GM21723 (cell line): ENCODE data around the gene SPAG7.
A peak's percentile ranks its signal among the peaks of the same experiment; 100 is the strongest.

Experiments
- ATAC-seq: cut with Tn5 transposase; IDR thresholded peaks from one replicate; pipeline ENCODE4 v1.9.1; 2021; ENCODE audit warnings: mild to moderate bottlenecking, moderate library complexity; ENCODE audit not compliant: unreplicated experiment

The SPAG7 gene

DNA sequence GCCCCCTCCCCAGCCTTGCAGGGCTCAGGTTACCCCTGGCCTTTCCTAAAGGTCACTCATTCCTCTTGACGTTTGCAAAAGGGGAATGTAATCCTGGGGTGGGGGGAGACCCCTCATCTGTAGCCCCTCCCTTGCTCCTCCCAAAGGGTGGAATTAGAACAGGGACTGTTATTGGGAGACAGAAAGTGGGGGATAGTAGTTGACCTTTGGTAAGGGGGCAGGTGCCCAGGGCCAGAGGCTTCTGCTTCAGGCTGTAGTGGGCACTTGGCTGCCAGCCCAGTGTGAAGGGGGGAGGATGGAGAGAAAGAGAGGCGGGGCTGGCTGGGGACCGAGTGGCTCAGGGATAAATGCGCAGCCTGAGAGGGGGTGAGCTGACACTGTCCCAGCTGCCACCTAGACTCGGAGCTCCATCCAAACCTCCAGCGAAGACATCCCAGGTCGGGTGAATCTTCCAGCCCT, 16.8 kb downstream of the SPAG7 start, which contains the start of gene ENO3:
Gene ENO3 (plus strand): TSS at position 374 of the 459 bp plus-strand sequence. CDS start 711 bp downstream, outside the sequence.
- no peak for ATAC-seq

GRCh38 chr17:4950075-4950745, 17.4 kb downstream of the SPAG7 start:
- ATAC-seq = peak; percentile 12

GRCh38 chr17:4949321-4950074, 18.1 kb downstream of the SPAG7 start:
- peak; percentile 26 for ATAC-seq

DNA sequence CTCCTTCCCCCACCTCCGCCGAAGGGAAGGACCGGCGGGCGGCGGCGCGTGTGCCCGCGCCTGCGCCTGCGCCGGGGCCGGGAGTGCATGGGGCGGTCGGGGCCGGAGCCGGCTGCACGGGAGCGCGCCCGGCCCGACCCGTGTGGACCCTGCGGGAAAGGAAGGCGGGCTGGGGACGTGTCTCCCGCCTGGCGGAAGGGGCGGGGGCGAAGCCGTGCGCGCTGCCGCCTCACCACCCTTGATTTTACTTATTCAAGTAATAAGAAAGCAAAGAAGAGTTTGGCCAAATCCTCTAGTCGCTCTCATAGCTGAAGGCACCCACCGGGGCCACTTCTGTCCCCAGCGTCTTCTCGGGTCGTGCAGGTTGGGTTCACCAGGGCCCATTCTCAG, 18.7 kb downstream of the SPAG7 start:
- ATAC-seq = peak; percentile 29

GRCh38 chr17:4948166-4948930, 19.3 kb downstream of the SPAG7 start, which contains the start of gene PFN1:
PFN1 (minus strand) TSS chr17:4948530; CDS start chr17:4948394, 136 bp downstream.
- peak; percentile 15 for ATAC-seq

DNA sequence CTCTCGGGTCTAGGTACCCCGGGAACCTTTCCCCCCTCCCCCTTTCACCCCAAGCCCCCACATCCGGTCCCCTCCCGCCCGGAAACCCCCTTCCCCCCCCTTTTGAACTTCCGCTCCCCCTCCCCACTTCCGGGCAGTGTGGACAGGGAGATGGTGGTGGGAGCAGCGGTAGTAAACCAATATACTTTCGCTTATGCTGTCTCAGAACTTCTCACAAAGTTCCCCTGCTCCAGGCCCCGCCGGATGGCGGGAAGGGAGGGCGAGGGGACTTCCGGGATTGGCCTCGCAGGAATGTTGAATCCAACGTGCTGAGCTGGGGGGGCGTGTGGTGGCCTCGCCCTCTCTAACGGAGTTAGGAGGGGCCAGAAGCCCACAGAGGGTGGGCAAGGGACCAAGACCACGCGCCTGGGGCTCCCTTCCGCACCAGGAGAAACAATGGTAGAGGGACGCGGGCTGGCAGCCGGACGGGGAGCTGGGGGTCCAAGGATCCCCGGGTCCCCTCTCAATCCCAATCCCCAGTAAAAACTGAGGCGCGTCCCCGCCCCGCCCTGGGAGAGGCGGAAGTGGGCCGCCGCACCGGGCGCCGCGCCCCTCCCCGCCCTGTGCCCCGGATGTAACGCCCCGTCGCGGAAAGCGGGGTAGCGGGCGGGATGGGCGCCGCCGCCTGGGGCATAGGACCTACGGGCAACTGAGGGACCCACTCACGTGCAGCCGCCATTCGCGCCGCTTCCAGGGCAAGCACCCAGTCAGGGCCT, 20.0 kb downstream of the SPAG7 start:
- no peak for ATAC-seq

- no peak for ATAC-seq
Measured at GRCh38 chr17:4947010-4947410, 20.6 kb downstream of the SPAG7 start.

DNA sequence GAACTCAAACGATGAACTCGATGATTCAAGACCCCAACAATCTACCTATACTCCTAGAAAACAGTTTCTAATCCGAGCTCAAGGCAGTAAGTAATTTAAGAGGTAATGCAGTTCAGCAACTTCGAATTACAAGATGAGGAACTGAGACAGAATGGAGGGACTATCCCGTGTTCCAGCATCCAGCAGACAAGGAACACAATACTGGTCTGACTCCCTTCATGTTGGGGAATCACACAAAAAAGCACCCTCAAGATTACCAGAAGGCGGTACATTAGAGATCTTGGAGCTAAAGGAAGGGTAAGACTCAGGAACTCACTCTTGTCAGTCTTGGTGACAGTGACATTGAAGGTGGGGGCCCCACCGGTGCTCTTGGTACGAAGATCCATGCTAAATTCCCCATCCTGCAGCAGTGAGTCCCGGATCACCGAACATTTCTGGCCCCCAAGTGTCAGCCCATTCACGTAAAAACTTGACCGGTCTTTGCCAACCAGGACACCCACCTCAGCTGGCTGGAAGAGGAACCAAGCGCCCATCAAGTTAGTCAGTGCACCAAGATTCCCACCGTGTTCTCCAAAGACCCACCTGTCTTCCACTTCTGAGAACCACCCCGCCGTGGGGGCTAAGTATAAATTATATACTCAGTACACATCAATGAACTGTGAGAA, 21.2 kb downstream of the SPAG7 start:
- ATAC-seq = no peak

DNA sequence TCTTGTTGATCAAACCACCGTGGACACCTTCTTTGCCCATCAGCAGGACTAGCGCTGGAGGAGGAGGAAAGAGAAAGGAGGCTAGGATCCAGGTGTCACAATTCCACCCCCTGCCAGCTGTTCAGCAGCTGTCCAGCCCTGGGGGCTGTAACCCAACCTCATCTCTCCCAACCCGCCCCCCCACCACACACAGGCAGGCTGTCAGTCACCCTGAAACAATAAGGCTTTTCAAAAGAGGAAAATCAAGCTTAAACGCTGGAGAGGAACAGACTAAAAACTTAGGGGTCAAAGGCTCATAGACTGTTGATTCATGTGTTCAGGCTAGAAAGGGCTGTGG, 21.7 kb downstream of the SPAG7 start:
- ATAC-seq = no peak

GRCh38 chr17:4945176-4945943, 22.3 kb downstream of the SPAG7 start:
- ATAC-seq = peak; percentile 28

DNA sequence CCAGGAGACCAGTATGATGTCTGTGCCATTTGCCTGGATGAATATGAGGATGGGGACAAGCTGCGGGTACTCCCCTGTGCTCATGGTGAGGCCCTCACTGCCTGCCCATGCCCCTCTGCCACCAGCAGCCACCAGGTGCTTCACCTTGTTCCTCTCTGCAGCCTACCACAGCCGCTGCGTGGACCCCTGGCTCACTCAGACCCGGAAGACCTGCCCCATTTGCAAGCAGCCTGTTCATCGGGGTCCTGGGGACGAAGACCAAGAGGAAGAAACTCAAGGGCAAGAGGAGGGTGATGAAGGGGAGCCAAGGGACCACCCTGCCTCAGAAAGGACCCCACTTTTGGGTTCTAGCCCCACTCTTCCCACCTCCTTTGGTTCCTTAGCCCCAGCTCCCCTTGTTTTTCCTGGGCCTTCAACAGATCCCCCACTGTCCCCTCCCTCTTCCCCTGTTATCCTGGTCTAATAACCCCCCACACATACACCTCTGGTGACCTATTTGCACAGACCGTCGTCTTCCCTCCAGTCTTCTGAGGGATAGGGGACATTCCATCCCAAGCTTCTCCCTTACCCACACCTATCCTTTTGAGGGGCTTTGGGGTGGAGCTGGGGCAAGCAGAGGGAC, 23.0 kb downstream of the SPAG7 start:
- no peak for ATAC-seq

DNA sequence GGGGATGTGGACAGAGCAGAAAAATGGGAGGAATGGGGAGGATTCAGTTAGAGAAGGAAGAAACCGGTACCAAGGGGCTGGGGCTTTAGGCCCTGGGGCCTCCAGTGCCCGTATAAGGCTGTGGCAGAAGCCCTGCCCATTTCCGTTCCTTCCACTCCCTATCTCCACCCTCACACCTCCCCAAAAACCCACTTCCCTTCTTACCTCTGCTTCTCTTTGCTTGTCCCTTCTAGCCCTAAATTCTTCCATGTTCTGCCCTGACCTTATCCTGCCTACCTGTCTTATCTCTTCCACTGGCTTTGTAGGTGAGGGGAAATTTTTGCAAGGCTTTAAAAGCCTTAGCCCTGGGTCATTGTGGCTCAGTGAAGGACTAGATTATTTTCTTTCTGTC, 23.5 kb downstream of the SPAG7 start:
- no peak for ATAC-seq

DNA sequence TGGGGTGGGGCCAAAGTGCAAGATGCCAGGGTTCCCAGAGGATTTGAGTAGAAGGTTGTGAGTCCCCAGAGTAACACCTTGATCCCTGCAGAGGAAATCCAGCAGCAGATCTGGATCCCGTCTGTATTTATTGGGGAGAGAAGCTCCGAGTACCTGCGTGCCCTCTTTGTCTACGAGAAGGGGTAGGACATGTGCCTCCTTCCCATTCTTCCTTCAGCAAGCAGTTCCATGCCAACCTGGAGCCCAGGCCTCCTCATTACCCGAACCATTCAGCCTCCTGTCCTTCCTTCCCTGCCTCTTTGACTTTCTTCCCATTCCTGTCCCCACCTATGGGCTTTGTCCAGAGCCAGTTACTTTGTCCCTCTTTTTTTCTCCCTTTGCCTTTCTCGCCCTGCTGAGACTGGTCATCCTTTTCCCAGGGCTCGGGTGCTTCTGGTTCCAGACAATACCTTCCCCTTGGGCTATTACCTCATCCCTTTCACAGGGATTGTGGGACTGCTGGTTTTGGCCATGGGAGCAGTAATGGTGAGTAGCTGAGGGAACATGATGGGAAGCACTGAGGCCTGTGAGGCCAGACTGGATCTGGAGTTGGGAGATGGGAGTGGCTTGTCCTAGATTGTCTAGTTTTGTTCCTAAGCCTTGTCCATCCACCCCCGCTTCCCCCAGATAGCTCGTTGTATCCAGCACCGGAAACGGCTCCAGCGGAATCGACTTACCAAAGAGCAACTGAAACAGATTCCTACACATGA, 24.7 kb downstream of the SPAG7 start:
- ATAC-seq = no peak

- no peak for ATAC-seq
Measured at GRCh38 chr17:4941319-4941610, 26.4 kb downstream of the SPAG7 start.

- ATAC-seq = peak; percentile 5
Measured at GRCh38 chr17:4940555-4941318, 26.9 kb downstream of the SPAG7 start.

DNA sequence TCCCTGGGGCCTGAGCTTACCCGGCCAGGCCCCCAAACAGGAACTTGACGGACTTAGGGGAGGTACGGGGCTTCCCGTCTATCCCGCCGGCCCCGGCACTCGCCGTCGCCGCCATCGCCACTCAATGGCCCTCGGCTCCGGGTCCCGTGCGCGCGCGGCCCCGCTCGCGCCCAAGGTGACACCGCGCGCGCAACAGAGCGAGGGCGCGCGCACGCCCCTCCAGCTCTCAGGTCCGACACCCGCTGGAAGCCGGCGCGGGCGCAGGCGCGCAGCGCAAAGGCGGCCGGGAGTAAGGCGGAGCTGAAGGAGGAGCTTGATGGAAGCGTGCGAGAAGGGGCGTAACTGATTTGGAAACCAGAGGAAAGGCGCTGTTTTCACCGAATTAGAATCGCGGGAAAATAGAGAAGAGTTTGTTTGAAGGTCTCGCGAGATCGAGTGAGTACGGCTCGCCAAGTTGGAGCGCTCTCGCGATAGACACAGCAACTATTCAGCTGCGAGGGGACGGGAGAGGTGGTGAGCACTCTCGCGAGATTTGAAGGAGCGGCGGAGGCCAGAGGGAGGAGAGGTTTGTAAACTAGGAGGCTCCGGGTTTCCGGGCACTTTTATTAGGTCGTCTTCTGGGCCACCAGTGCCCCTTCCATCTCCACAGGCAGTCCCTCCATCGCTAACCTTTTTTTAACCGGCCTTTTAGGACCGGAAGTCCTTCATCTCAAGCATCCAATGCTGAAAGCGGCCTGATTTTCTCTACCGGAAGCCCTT, 27.6 kb downstream of the SPAG7 start, which contains the start of the genes RNF167 and SLC25A11:
Gene RNF167 (plus strand): TSS at position 473 of the 759 bp plus-strand sequence. CDS start 642 bp downstream, outside the sequence.
Gene SLC25A11 (minus strand): TSS at position 251 of the 759 bp plus-strand sequence. CDS start 136 bp downstream, at position 115.
- peak; percentile 69 for ATAC-seq

DNA sequence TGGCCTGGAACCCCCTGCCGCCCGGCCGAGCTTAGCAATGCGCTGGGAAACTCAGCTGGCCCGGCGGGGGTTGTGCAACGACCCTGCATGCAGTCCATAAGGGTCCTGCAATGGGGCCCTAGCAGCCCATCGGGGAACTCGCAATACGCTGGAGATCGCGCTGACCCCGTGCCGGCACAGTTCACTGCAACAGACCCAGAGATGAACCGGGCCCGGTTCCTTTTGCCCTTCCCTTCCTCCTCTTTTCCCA, 28.1 kb downstream of the SPAG7 start:
- ATAC-seq = peak; percentile 16
